HCT116 (cell line): ENCODE results near the gene MDH2. TPM values are rescaled to one million over a fixed set of nuclear protein-coding genes. Genes with fewer than 3 reads are reported as not detected.

ENCODE experiments used
- ATAC-seq: fragments of 200-7000 bp; cut with Tn5 transposase; 2 replicates; pipeline ENCODE4 v1.9.1; 2020; ENCODE audit warnings: mild to moderate bottlenecking, moderate library complexity
- BruUV-seq: library from RNA; stranded (reverse); fragments of 400-500 nt; replicated peaks from 2 replicates; lab custom pipeline; 2021; lab: Mats Ljungman, UMichigan
- CTCF ChIA-PET: fragments of 300-600 bp; sonication (Branson Sonifier 250); formaldehyde crosslinking; loops from one replicate; lab custom pipeline; 2021; ENCODE audit warnings: antibody characterized with exemption; lab: Charles Lee
- POLR2A ChIA-PET: fragments of 300-600, 350-600 bp; sonication (Branson Sonifier 250); formaldehyde crosslinking; loops from one replicate; lab custom pipeline; 2021; ENCODE audit warnings: antibody characterized with exemption; lab: Charles Lee
- RAD21 ChIA-PET, 2 experiments: fragments of 300-600 bp; sonication (Branson Sonifier 250); formaldehyde crosslinking; loops; one replicate each; lab custom pipeline; 2023; ENCODE audit warnings: low total read pairs in 2 of 2; ENCODE audit not compliant: uncharacterized antibody in 2 of 2, unreplicated experiment in 2 of 2, low non-redundant PET in 1 of 2; lab: Charles Lee
- DNase-seq: peaks from one replicate; pipeline ENCODE4 v3.0.0-alpha.2; 2010; ENCODE audit warnings: low read depth, low spot score
- H2AFZ ChIP-seq: fragments of 200-600 bp; shearing (Covaris generic), sonication (generic); 2 replicates; pipeline ENCODE4 v1.6.1; 2017; ENCODE audit warnings: low read depth, mixed run types, mixed read lengths, antibody characterized with exemption, low read length; ENCODE audit not compliant: poor library complexity, severe bottlenecking
- H3K27ac ChIP-seq: 2 replicates; pipeline ENCODE4 v1.5.1; 2012; ENCODE audit warnings: low read depth, low read length
- H3K27me3 ChIP-seq: fragments of 200-600 bp; sonication (generic); 2 replicates; pipeline ENCODE4 v1.6.1; 2016; ENCODE audit warnings: mixed run types, low read length, mixed read lengths; ENCODE audit not compliant: insufficient read depth
- H3K36me3 ChIP-seq, 2 experiments: fragments of 200-500 bp in 1 of 2; fragments of 200-600 bp in 1 of 2; sonication (Bioruptor generic) in 1 of 2; sonication (generic) in 1 of 2; 2 replicates each; pipeline versions ENCODE4 v1.5.1 to v1.6.1; 2014 to 2016; ENCODE audit warnings: low read length in 2 of 2, inconsistent platforms in 1 of 2, mixed read lengths in 1 of 2, mixed run types in 1 of 2; ENCODE audit not compliant: insufficient read depth in 2 of 2, control insufficient read depth in 1 of 2
- H3K4me1 ChIP-seq, 2 experiments: fragments of 200-600 bp in 1 of 2; sonication (generic) in 1 of 2; 2 replicates each; pipeline versions ENCODE4 v1.5.1 to v1.6.1; 2012 to 2017; ENCODE audit warnings: low read length in 2 of 2, inconsistent platforms in 1 of 2, mild to moderate bottlenecking in 1 of 2, mixed read lengths in 1 of 2, mixed run types in 1 of 2, moderate library complexity in 1 of 2; ENCODE audit not compliant: insufficient read depth in 2 of 2, control insufficient read depth in 1 of 2
- H3K4me2 ChIP-seq: fragments of 200-600 bp; sonication (generic); 2 replicates; pipeline ENCODE4 v1.6.1; 2017; ENCODE audit warnings: mixed run types, low read length, mixed read lengths
- H3K4me3 ChIP-seq, 2 experiments: fragments of 200-600 bp in 1 of 2; sonication (generic) in 1 of 2; replicated peaks in 1 of 2; 2 replicates each; pipeline ENCODE4 v1.5.1; 2011 to 2016; ENCODE audit warnings: low read length in 2 of 2, control low read depth in 1 of 2, low read depth in 1 of 2, mild to moderate bottlenecking in 1 of 2, mixed read lengths in 1 of 2, mixed run types in 1 of 2
- H3K79me2 ChIP-seq: fragments of 200-600 bp; sonication (generic); 2 replicates; pipeline ENCODE4 v1.6.1; 2017; ENCODE audit warnings: mild to moderate bottlenecking, mixed run types, low read length, moderate library complexity, mixed read lengths; ENCODE audit not compliant: insufficient read depth
- H3K9ac ChIP-seq: fragments of 200-600 bp; sonication (generic); 2 replicates; pipeline ENCODE4 v1.6.1; 2016; ENCODE audit warnings: low read length, mixed read lengths
- H3K9me2 ChIP-seq: fragments of 200-600 bp; sonication (generic), shearing (Covaris generic); 2 replicates; pipeline ENCODE4 v1.6.1; 2017; ENCODE audit warnings: mixed run types, mild to moderate bottlenecking, moderate library complexity; ENCODE audit not compliant: insufficient read depth
- H3K9me3 ChIP-seq, 2 experiments: fragments of 200-500 bp in 1 of 2; fragments of 200-600 bp in 1 of 2; sonication (Bioruptor generic) in 1 of 2; sonication (generic) in 1 of 2; 2 replicates each; pipeline ENCODE4 v1.6.1; 2014 to 2017; ENCODE audit warnings: low read length in 2 of 2, mixed read lengths in 2 of 2, inconsistent platforms in 1 of 2, low read depth in 1 of 2, mild to moderate bottlenecking in 1 of 2, mixed run types in 1 of 2, moderate library complexity in 1 of 2; ENCODE audit not compliant: control insufficient read depth in 1 of 2, insufficient read depth in 1 of 2
- H4K20me1 ChIP-seq: fragments of 200-600 bp; sonication (generic), shearing (Covaris generic); 2 replicates; pipeline ENCODE4 v1.6.1; 2017; ENCODE audit warnings: mixed run types, mild to moderate bottlenecking, moderate library complexity; ENCODE audit not compliant: insufficient read depth
- ELF1 ChIP-seq: IDR thresholded peaks from 2 replicates; pipeline ENCODE4 v1.6.1; 2012; ENCODE audit warnings: low read depth, borderline replicate concordance
- FOSL1 ChIP-seq: IDR thresholded peaks from 2 replicates; pipeline ENCODE4 v1.6.1; 2012; ENCODE audit warnings: low read depth
- JUND ChIP-seq: IDR thresholded peaks from 2 replicates; pipeline ENCODE4 v1.6.1; 2012
- MAX ChIP-seq: IDR thresholded peaks from 2 replicates; pipeline ENCODE4 v1.6.1; 2012
- REST ChIP-seq: IDR thresholded peaks from 2 replicates; pipeline ENCODE4 v1.6.1; 2012; ENCODE audit warnings: low read depth
- SIN3A ChIP-seq: IDR thresholded peaks from 2 replicates; pipeline ENCODE4 v1.6.1; 2012; ENCODE audit warnings: low read depth
- YY1 ChIP-seq: IDR thresholded peaks from 2 replicates; pipeline ENCODE4 v1.6.1; 2011; ENCODE audit warnings: low read length, low read depth, moderate library complexity, mild to moderate bottlenecking; ENCODE audit not compliant: insufficient replicate concordance; ENCODE audit errors: extremely low read depth
- intact Hi-C: fragments of 100-400 bp; cut with micrococcal nuclease; formaldehyde crosslinking; loops from 2 replicates; pipeline ENCODE4 v1.10.0; 2022
- total RNA-seq: library from RNA; stranded (reverse); gene quantifications from one replicate; pipeline ENCODE4 v1.2.1, GENCODE V29; 2021; ENCODE audit not compliant: unreplicated experiment

Gene MDH2
- total RNA-seq, 1 experiment from 2014 or later = 357 TPM

DNA sequence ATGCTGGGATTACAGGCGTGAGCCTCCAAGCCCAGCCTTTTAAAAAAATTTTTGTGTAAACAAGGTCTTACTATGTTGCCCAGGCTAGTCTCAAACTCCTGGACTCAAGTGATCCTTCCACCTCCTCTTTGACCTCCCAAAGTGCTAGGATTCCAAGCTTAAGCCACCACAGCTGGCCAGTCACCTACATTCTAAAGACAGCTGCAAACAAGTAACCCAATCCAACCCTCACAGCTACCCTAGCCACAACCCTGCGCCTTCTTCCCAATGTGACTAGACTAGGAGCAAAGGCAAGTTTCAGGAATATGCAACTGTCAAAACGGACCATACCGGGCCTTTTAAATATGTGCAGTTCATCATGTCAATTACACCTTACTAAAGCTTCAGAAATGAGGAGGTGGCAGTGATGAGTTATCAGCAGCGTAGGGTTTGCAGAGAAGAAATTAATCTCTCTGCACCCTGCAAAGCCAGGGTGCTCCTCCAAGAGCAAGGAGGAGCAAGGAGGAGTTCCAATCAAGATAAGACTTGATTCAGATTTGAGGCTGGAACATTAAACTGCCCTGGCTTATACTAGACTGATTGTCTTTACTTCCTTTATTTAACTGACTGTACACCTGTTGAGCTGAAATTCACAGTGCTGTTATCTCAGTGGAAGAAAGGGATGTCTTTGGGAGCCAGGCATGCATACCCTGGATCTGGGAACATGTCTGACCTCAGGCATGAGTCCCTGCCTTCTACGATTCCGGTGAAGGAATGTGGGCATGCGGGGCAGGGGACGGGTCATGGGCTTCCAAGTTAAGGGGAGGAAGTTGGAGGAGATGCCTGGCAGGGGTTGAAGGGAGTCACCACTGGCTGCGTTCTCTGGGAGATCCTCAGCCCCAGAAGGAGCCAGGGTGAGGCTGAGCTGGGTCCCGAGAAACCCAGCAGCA lies 38.0 kb upstream of the MDH2 start:
- peaks cover 15 to 24% of the 10 kb centered on the region in 2 experiments for H3K4me1 ChIP-seq
- peak overlapping the region; percentile 25; the same call in 1 of the 2 replicates for H3K9ac ChIP-seq
- no peaks in the 10 kb centered on the region for H3K9me3 ChIP-seq
- ChIA-PET POLR2A (interaction anchor here (1.2 kb wide), 1 partner anchor 143 kb away, joined by 3 read pairs; no protein-coding TSS in a partner anchor), RAD21 (no interaction called here), CTCF (interaction anchor here (1.1 to 1.9 kb wide), 3 partner anchors 10 to 304 kb away, joined by 3 to 10 read pairs (median 8); no protein-coding TSS in a partner anchor)
- ATAC-seq (peak; percentile 52), DNase-seq (no peak)
- H3K4me3 ChIP-seq = peak overlapping the region in 1 of 2 experiments; percentile 34; a peak in 2 of 4 replicates
- no TSS peak for BruUV-seq
- H3K27ac ChIP-seq = peak overlapping the region; percentile 7; the same call in 1 of the 2 replicates
- no peaks in the 10 kb centered on the region for H4K20me1 ChIP-seq
- no peak for TF ChIP-seq REST
- TF ChIP-seq MAX = no peak
- TF ChIP-seq YY1 = no peak
- TF ChIP-seq JUND = no peak
- TF ChIP-seq FOSL1 = no peak
- TF ChIP-seq SIN3A = no peak
- no peak for TF ChIP-seq ELF1
- H3K27me3 ChIP-seq = no peaks in the 10 kb centered on the region
- peak overlapping the region; percentile 65 for H3K4me2 ChIP-seq
- no peak overlapping the region for H2AFZ ChIP-seq
- intact Hi-C loops = no loop called here
- H3K79me2 ChIP-seq = no peaks in the 10 kb centered on the region
- no peaks in the 10 kb centered on the region; a peak in 1 of 4 replicates for H3K36me3 ChIP-seq
- no peaks in the 10 kb centered on the region for H3K9me2 ChIP-seq
